ENCODE measurements around the gene DLGAP3. TPM values are rescaled to one million over a fixed set of nuclear protein-coding genes. Genes with fewer than 3 reads are reported as not detected.
A peak's percentile ranks its signal among the peaks of the same experiment; 100 is the strongest.

DLGAP3 gene
- total and polyA plus RNA-seq, 5 donors from 2014 or later: 0.11 to 1.2 (median 0.21) TPM

GRCh38 chr1:34842073-34842472 is 87.4 kb downstream of the DLGAP3 start:
- no peak overlapping the region for H3K27ac Mint-ChIP-seq
- H3K27ac ChIP-seq (ENCODE audit: insufficient read depth, low read length, poor library complexity, severe bottlenecking): no peak overlapping the region
- no peaks in the 10 kb centered on the region for H3K27me3 ChIP-seq (ENCODE audit: control insufficient read depth, insufficient read depth, low read length)
- H3K36me3 Mint-ChIP-seq: peaks cover 5% of the 10 kb centered on the region
- no peak overlapping the region for H3K4me3 Mint-ChIP-seq
- no peak overlapping the region for H3K4me3 ChIP-seq (ENCODE audit: low read depth, low read length)
- H3K9me3 Mint-ChIP-seq: no peaks in the 10 kb centered on the region
- peaks cover 2 to 21% (median 5%) of the 10 kb centered on the region in 4 donors for H3K4me1 Mint-ChIP-seq
- H3K36me3 ChIP-seq (ENCODE audit: control insufficient read depth, insufficient read depth, low read length): no peaks in the 10 kb centered on the region
- H3K9me3 ChIP-seq (ENCODE audit: control insufficient read depth in 2 of 2, low read length in 2 of 2): no peaks in the 10 kb centered on the region
- H3K27me3 Mint-ChIP-seq: no peaks in the 10 kb centered on the region
- no peak for DNase-seq
- H3K4me1 ChIP-seq (ENCODE audit: control insufficient read depth, insufficient read depth, low read length, poor library complexity, severe bottlenecking): no peaks in the 10 kb centered on the region
- ATAC-seq (ENCODE audit: low read depth in 2 of 2): no peak

- Mint-ChIP-seq H3K9me3 (no peaks in the 10 kb centered on the region), H3K27ac (no peak overlapping the region), H3K36me3 (peaks cover 5% of the 10 kb centered on the region), H3K4me3 (no peak overlapping the region), H3K4me1 (peaks cover 0 to 23% (median 5%) of the 10 kb centered on the region in 4 donors), H3K27me3 (no peaks in the 10 kb centered on the region)
- H3K36me3 ChIP-seq (ENCODE audit: control insufficient read depth, insufficient read depth, low read length): no peaks in the 10 kb centered on the region
- no peak overlapping the region for H3K4me3 ChIP-seq (ENCODE audit: low read depth, low read length)
- ATAC-seq (ENCODE audit: low read depth in 2 of 2) (no peak), DNase-seq (no peak)
- no peaks in the 10 kb centered on the region for H3K9me3 ChIP-seq (ENCODE audit: control insufficient read depth in 2 of 2, low read length in 2 of 2)
- H3K4me1 ChIP-seq (ENCODE audit: control insufficient read depth, insufficient read depth, low read length, poor library complexity, severe bottlenecking): no peaks in the 10 kb centered on the region
- no peaks in the 10 kb centered on the region for H3K27me3 ChIP-seq (ENCODE audit: control insufficient read depth, insufficient read depth, low read length)
- no peak overlapping the region for H3K27ac ChIP-seq (ENCODE audit: insufficient read depth, low read length, poor library complexity, severe bottlenecking)
These were observed 89.0 kb downstream of the DLGAP3 start for GRCh38 chr1:34840426-34840825.

GRCh38 chr1:34839526-34840305 is 89.7 kb downstream of the DLGAP3 start:
- no peak overlapping the region for H3K4me3 ChIP-seq (ENCODE audit: low read depth, low read length)
- no peak for ATAC-seq (ENCODE audit: low read depth in 2 of 2)
- H3K27me3 ChIP-seq (ENCODE audit: control insufficient read depth, insufficient read depth, low read length): no peaks in the 10 kb centered on the region
- no peaks in the 10 kb centered on the region for H3K36me3 ChIP-seq (ENCODE audit: control insufficient read depth, insufficient read depth, low read length)
- Mint-ChIP-seq H3K27ac (no peak overlapping the region), H3K9me3 (no peaks in the 10 kb centered on the region), H3K4me3 (no peak overlapping the region), H3K4me1 (peaks cover 0 to 21% (median 5%) of the 10 kb centered on the region in 4 donors), H3K27me3 (no peaks in the 10 kb centered on the region), H3K36me3 (peaks cover 5% of the 10 kb centered on the region)
- H3K4me1 ChIP-seq (ENCODE audit: control insufficient read depth, insufficient read depth, low read length, poor library complexity, severe bottlenecking): no peaks in the 10 kb centered on the region
- no peak for DNase-seq
- H3K9me3 ChIP-seq (ENCODE audit: control insufficient read depth in 2 of 2, low read length in 2 of 2): no peaks in the 10 kb centered on the region
- H3K27ac ChIP-seq (ENCODE audit: insufficient read depth, low read length, poor library complexity, severe bottlenecking): no peak overlapping the region

- H3K9me3 Mint-ChIP-seq: no peaks in the 10 kb centered on the region
- ATAC-seq (ENCODE audit: low read depth in 2 of 2): no peak
- H3K4me3 Mint-ChIP-seq: no peak overlapping the region
These were observed 95.7 kb downstream of the DLGAP3 start for GRCh38 chr1:34833711-34834110.

GRCh38 chr1:34831721-34832246 is 97.7 kb downstream of the DLGAP3 start:
- H3K27ac ChIP-seq (ENCODE audit: insufficient read depth, low read length, poor library complexity, severe bottlenecking): no peak overlapping the region
- no peaks in the 10 kb centered on the region for H3K27me3 ChIP-seq (ENCODE audit: control insufficient read depth, insufficient read depth, low read length)
- H3K4me3 ChIP-seq (ENCODE audit: low read depth, low read length): no peak overlapping the region
- Mint-ChIP-seq H3K27ac (no peak overlapping the region), H3K9me3 (no peaks in the 10 kb centered on the region), H3K4me1 (peaks cover 0 to 4% (median 0%) of the 10 kb centered on the region in 4 donors), H3K27me3 (no peaks in the 10 kb centered on the region), H3K36me3 (peaks cover 14% of the 10 kb centered on the region), H3K4me3 (no peak overlapping the region)
- H3K9me3 ChIP-seq (ENCODE audit: control insufficient read depth in 2 of 2, low read length in 2 of 2): no peaks in the 10 kb centered on the region
- H3K4me1 ChIP-seq (ENCODE audit: control insufficient read depth, insufficient read depth, low read length, poor library complexity, severe bottlenecking): no peaks in the 10 kb centered on the region
- no peak for DNase-seq
- ATAC-seq (ENCODE audit: low read depth in 2 of 2): no peak
- H3K36me3 ChIP-seq (ENCODE audit: control insufficient read depth, insufficient read depth, low read length): no peaks in the 10 kb centered on the region

More at GRCh38 chr1:34833711-34834110, 95.7 kb downstream of the DLGAP3 start:
- DNase-seq: no peak
- no peaks in the 10 kb centered on the region for H3K27me3 Mint-ChIP-seq
- Histone ChIP-seq H3K9me3 (ENCODE audit: control insufficient read depth in 2 of 2, low read length in 2 of 2) (no peaks in the 10 kb centered on the region), H3K27ac (ENCODE audit: insufficient read depth, low read length, poor library complexity, severe bottlenecking) (no peak overlapping the region), H3K4me1 (ENCODE audit: control insufficient read depth, insufficient read depth, low read length, poor library complexity, severe bottlenecking) (no peaks in the 10 kb centered on the region), H3K4me3 (ENCODE audit: low read depth, low read length) (no peak overlapping the region), H3K36me3 (ENCODE audit: control insufficient read depth, insufficient read depth, low read length) (no peaks in the 10 kb centered on the region), H3K27me3 (ENCODE audit: control insufficient read depth, insufficient read depth, low read length) (no peaks in the 10 kb centered on the region)
- H3K36me3 Mint-ChIP-seq: peaks cover 14% of the 10 kb centered on the region
- H3K27ac Mint-ChIP-seq: no peak overlapping the region
- peaks cover 0 to 4% (median 0%) of the 10 kb centered on the region in 4 donors for H3K4me1 Mint-ChIP-seq

GRCh38 chr1:34829250-34829649 is 100.2 kb downstream of the DLGAP3 start:
- peaks cover 14% of the 10 kb centered on the region for H3K36me3 Mint-ChIP-seq
- H3K4me3 ChIP-seq (ENCODE audit: low read depth, low read length): no peak overlapping the region
- H3K9me3 Mint-ChIP-seq: no peaks in the 10 kb centered on the region
- no peaks in the 10 kb centered on the region for H3K9me3 ChIP-seq (ENCODE audit: control insufficient read depth in 2 of 2, low read length in 2 of 2)
- DNase-seq (no peak), ATAC-seq (ENCODE audit: low read depth in 2 of 2) (no peak)
- H3K27ac ChIP-seq (ENCODE audit: insufficient read depth, low read length, poor library complexity, severe bottlenecking): no peak overlapping the region
- no peaks in the 10 kb centered on the region for H3K36me3 ChIP-seq (ENCODE audit: control insufficient read depth, insufficient read depth, low read length)
- no peaks in the 10 kb centered on the region for H3K27me3 ChIP-seq (ENCODE audit: control insufficient read depth, insufficient read depth, low read length)
- H3K27ac Mint-ChIP-seq: peak overlapping the region in 1 of 3 donors; percentile 33
- H3K4me3 Mint-ChIP-seq: no peak overlapping the region
- no peaks in the 10 kb centered on the region for H3K4me1 ChIP-seq (ENCODE audit: control insufficient read depth, insufficient read depth, low read length, poor library complexity, severe bottlenecking)
- H3K4me1 Mint-ChIP-seq: no peaks in the 10 kb centered on the region
- H3K27me3 Mint-ChIP-seq: no peaks in the 10 kb centered on the region

- H3K9me3 ChIP-seq (ENCODE audit: control insufficient read depth in 2 of 2, low read length in 2 of 2): no peaks in the 10 kb centered on the region
- H3K27me3 ChIP-seq (ENCODE audit: control insufficient read depth, insufficient read depth, low read length): no peaks in the 10 kb centered on the region
- DNase-seq: no peak
- Mint-ChIP-seq H3K36me3 (peaks cover 14% of the 10 kb centered on the region), H3K4me3 (no peak overlapping the region), H3K27me3 (no peaks in the 10 kb centered on the region), H3K9me3 (no peaks in the 10 kb centered on the region), H3K4me1 (no peaks in the 10 kb centered on the region), H3K27ac (peak overlapping the region in 1 of 3 donors; percentile 1)
- no peaks in the 10 kb centered on the region for H3K36me3 ChIP-seq (ENCODE audit: control insufficient read depth, insufficient read depth, low read length)
- no peak overlapping the region for H3K27ac ChIP-seq (ENCODE audit: insufficient read depth, low read length, poor library complexity, severe bottlenecking)
- ATAC-seq (ENCODE audit: low read depth in 2 of 2): no peak
- H3K4me3 ChIP-seq (ENCODE audit: low read depth, low read length): no peak overlapping the region
- H3K4me1 ChIP-seq (ENCODE audit: control insufficient read depth, insufficient read depth, low read length, poor library complexity, severe bottlenecking): no peaks in the 10 kb centered on the region
These were observed 100.8 kb downstream of the DLGAP3 start for GRCh38 chr1:34828611-34829010.
